ENCODE results near the gene SELENOO. TPM values are rescaled to one million over a fixed set of nuclear protein-coding genes. Genes with fewer than 3 reads are reported as not detected.

The SELENOO gene
- total RNA-seq, 2 experiments from 2014 or later: 34.0 to 44.2 TPM

- Histone ChIP-seq H3K4me1 (ENCODE audit: insufficient read depth, low read length, poor library complexity, severe bottlenecking) (peaks cover 69% of the 10 kb centered on the region), H4K20me1 (ENCODE audit: insufficient read depth, low read length) (no peaks in the 10 kb centered on the region), H3K36me3 (ENCODE audit: insufficient read depth, low read length) (peaks cover 40% of the 10 kb centered on the region), H3K27ac (ENCODE audit: low read depth, low read length, poor library complexity, severe bottlenecking) (peak overlapping the region; percentile 99), H3K9me3 (ENCODE audit: low read length) (no peaks in the 10 kb centered on the region), H3K4me2 (ENCODE audit: low read length) (peak overlapping the region; percentile 96), H3K79me2 (ENCODE audit: insufficient read depth, low read depth, low read length) (peaks cover 47% of the 10 kb centered on the region), H3K4me3 (ENCODE audit: low read depth, low read length, poor library complexity, severe bottlenecking) (peak overlapping the region; percentile 68), H2AFZ (ENCODE audit: low read length) (no peak overlapping the region), H3K9me2 (ENCODE audit: insufficient read depth, low read length) (no peaks in the 10 kb centered on the region)
- intact Hi-C loops (cut with micrococcal nuclease; ENCODE audit: unreplicated experiment): no loop called here
- POLR2A ChIA-PET: no interaction called here
- peak; percentile 67 for DNase-seq (ENCODE audit: low spot score)
- BruUV-seq (replicated peaks): no TSS peak
- no peak for TF ChIP-seq CTCF (conservative IDR thresholded peaks at IDR 0.05; ENCODE audit: low read length)
- no peak for TF ChIP-seq EZH2phosphoT487 (IDR thresholded peaks at IDR 0.05; ENCODE audit: borderline replicate concordance, low read depth, low read length)
- CTCF ChIA-PET (ENCODE audit: unreplicated experiment): interaction anchor here (0.5 kb wide), 1 partner anchor 88 kb away, joined by 3 read pairs; no protein-coding TSS in a partner anchor
These were observed 11.5 kb upstream of the SELENOO start for GRCh38 chr22:50189184-50189848.

GRCh38 chr22:50189849-50190181 is 11.0 kb upstream of the SELENOO start:
- H3K9me3 ChIP-seq (ENCODE audit: low read length): no peaks in the 10 kb centered on the region
- no peaks in the 10 kb centered on the region for H3K9me2 ChIP-seq (ENCODE audit: insufficient read depth, low read length)
- peak overlapping the region; percentile 96 for H3K4me2 ChIP-seq (ENCODE audit: low read length)
- no peak overlapping the region for H2AFZ ChIP-seq (ENCODE audit: low read length)
- intact Hi-C loops (cut with micrococcal nuclease; ENCODE audit: unreplicated experiment): loop anchor here (2.0 to 5.0 kb wide), 4 partner anchors 89 to 282 kb away; no protein-coding TSS in a partner anchor
- H3K4me1 ChIP-seq (ENCODE audit: insufficient read depth, low read length, poor library complexity, severe bottlenecking): peaks cover 70% of the 10 kb centered on the region
- BruUV-seq (replicated peaks): no TSS peak
- DNase-seq (ENCODE audit: low spot score): peak; percentile 47
- ChIA-PET CTCF (ENCODE audit: unreplicated experiment) (interaction anchor here (0.6 kb wide), 1 partner anchor 103 kb away, joined by 3 read pairs; no protein-coding TSS in a partner anchor), POLR2A (no interaction called here)
- TF ChIP-seq CTCF (conservative IDR thresholded peaks at IDR 0.05; ENCODE audit: low read length): no peak
- TF ChIP-seq EZH2phosphoT487 (IDR thresholded peaks at IDR 0.05; ENCODE audit: borderline replicate concordance, low read depth, low read length): no peak
- H3K27ac ChIP-seq (ENCODE audit: low read depth, low read length, poor library complexity, severe bottlenecking): peak overlapping the region; percentile 99
- H3K4me3 ChIP-seq (ENCODE audit: low read depth, low read length, poor library complexity, severe bottlenecking): peak overlapping the region; percentile 68
- peaks cover 45% of the 10 kb centered on the region for H3K36me3 ChIP-seq (ENCODE audit: insufficient read depth, low read length)
- H3K79me2 ChIP-seq (ENCODE audit: insufficient read depth, low read depth, low read length): peaks cover 47% of the 10 kb centered on the region
- H4K20me1 ChIP-seq (ENCODE audit: insufficient read depth, low read length): no peaks in the 10 kb centered on the region

Measured in OCI-LY7 (cell line).